HepG2 (cell line): ENCODE data around the gene LCAT. TPM values are rescaled to one million over a fixed set of nuclear protein-coding genes. Genes with fewer than 3 reads are reported as not detected.

Experiments used
- ASH2L ChIP-seq: fragments of 300-600, 200-600 bp; sonication (generic); IDR thresholded peaks from 2 replicates; pipeline ENCODE4 v1.7.0; 2017; ENCODE audit warnings: low read depth, mild to moderate bottlenecking, moderate library complexity, mixed read lengths, low read length; ENCODE audit not compliant: insufficient read length
- EHMT2 ChIP-seq: fragments of 200-600 bp; sonication (generic); IDR thresholded peaks from 2 replicates; pipeline ENCODE4 v1.7.0; 2017; ENCODE audit warnings: antibody characterized with exemption, low read depth, low read length, borderline replicate concordance
- EP300 ChIP-seq, 3 experiments: sonication (generic) in 1 of 3; formaldehyde crosslinking in 1 of 3; IDR thresholded peaks; 2 replicates each; pipeline versions ENCODE4 v1.5.1 to v1.6.1; 2011 to 2020; ENCODE audit warnings: low read depth in 2 of 3, low read length in 2 of 3, borderline replicate concordance in 1 of 3, improper control_type of control experiment in 1 of 3, mild to moderate bottlenecking in 1 of 3, missing genetic modification reagents in 1 of 3, moderate library complexity in 1 of 3
- KLF12 ChIP-seq: sonication (generic); formaldehyde crosslinking; IDR thresholded peaks from 2 replicates; pipeline ENCODE4 v1.4.0; 2020; ENCODE audit warnings: missing genetic modification reagents, borderline replicate concordance
- MAFF ChIP-seq: IDR thresholded peaks from 2 replicates; pipeline ENCODE4 v1.6.1; 2011; ENCODE audit warnings: low read depth, low read length, improper control_type of control experiment
- MZF1 ChIP-seq: sonication (generic); formaldehyde crosslinking; IDR thresholded peaks from 2 replicates; pipeline ENCODE4 v1.8.1; 2023; ENCODE audit warnings: mild to moderate bottlenecking, missing genetic modification reagents, borderline replicate concordance
- PCBP1 ChIP-seq: fragments of 200-400 bp; formaldehyde crosslinking; IDR thresholded peaks from 2 replicates; pipeline ENCODE4 v1.6.1; 2017; ENCODE audit warnings: mild to moderate bottlenecking, low read depth, low read length, borderline replicate concordance
- PHB2 ChIP-seq: fragments of 450-650 bp; IDR thresholded peaks from 2 replicates; pipeline ENCODE4 v1.6.1; 2018; ENCODE audit not compliant: partially characterized antibody
- RCOR2 ChIP-seq: IDR thresholded peaks from 2 replicates; pipeline ENCODE4 v1.6.1; 2016; ENCODE audit warnings: missing biosample characterization, missing genetic modification reagents
- RORA ChIP-seq: sonication (generic); formaldehyde crosslinking; IDR thresholded peaks from 2 replicates; pipeline ENCODE4 v1.5.0; 2020; ENCODE audit warnings: mild to moderate bottlenecking, missing genetic modification reagents, moderate library complexity
- TAF15 ChIP-seq: fragments of 200-400 bp; formaldehyde crosslinking; IDR thresholded peaks from one replicate; pipeline ENCODE4 v1.6.1; 2018; ENCODE audit warnings: mild to moderate bottlenecking, low read depth, low read length; ENCODE audit not compliant: poor library complexity, severe bottlenecking
- ZFP82 ChIP-seq: sonication (generic); formaldehyde crosslinking; IDR thresholded peaks from 2 replicates; pipeline ENCODE4 v1.5.1; 2020; ENCODE audit warnings: mild to moderate bottlenecking, missing genetic modification reagents, borderline replicate concordance
- ZKSCAN8 ChIP-seq: IDR thresholded peaks from 2 replicates; pipeline ENCODE4 v1.6.1; 2016; ENCODE audit warnings: borderline replicate concordance, missing genetic modification reagents, missing compliant biosample characterization
- ZNF234 ChIP-seq: sonication (generic); formaldehyde crosslinking; conservative IDR thresholded peaks from 2 replicates; pipeline ENCODE4 v1.5.1; 2020; ENCODE audit warnings: mild to moderate bottlenecking, missing genetic modification reagents
- ZNF556 ChIP-seq: sonication (generic); formaldehyde crosslinking; IDR thresholded peaks from 2 replicates; pipeline ENCODE4 v1.4.0; 2020; ENCODE audit warnings: mild to moderate bottlenecking, missing genetic modification reagents, borderline replicate concordance
- polyA plus RNA-seq, 8 experiments: library from polyadenylated mRNA; depleted of rRNA in 3 of 8; stranded (reverse) in 7 of 8; unstranded in 1 of 8; fragments of >200 nt; fragmentation: Illumina TruSeq in 4 of 8; extraction: Trizol in 4 of 8; gene quantifications; 2 replicates each; pipeline versions ENCODE4 v1.2.1 to v1.2.3, GENCODE V29; 2011 to 2016; ENCODE audit warnings: low read depth in 4 of 8, missing spikeins in 1 of 8, mixed read lengths in 1 of 8; ENCODE audit not compliant: insufficient read depth in 1 of 8
- total RNA-seq, 5 experiments: library from RNA; depleted of rRNA; stranded (reverse); fragments of >200 nt; fragmentation: Illumina TruSeq; extraction: Trizol; gene quantifications; 2 replicates each; pipeline ENCODE4 v1.2.3, GENCODE V29; 2016; ENCODE audit warnings: low read depth in 1 of 5
- TF ChIP-seq, protein P1 (sequence below), 2 experiments: fragments of 450-650 bp in 1 of 2; sonication (generic) in 1 of 2; formaldehyde crosslinking; IDR thresholded peaks; 2 replicates each; pipeline versions ENCODE4 v1.5.0 to v1.8.0; 2020 to 2022; ENCODE audit warnings: mild to moderate bottlenecking in 1 of 2, missing genetic modification reagents in 1 of 2
- TF ChIP-seq, protein P2 (sequence below): IDR thresholded peaks from 2 replicates; pipeline ENCODE4 v1.6.1; 2016
- TF ChIP-seq, protein P3 (sequence below): sonication (generic); formaldehyde crosslinking; conservative IDR thresholded peaks from 2 replicates; pipeline ENCODE4 v1.5.0; 2020; ENCODE audit warnings: missing genetic modification reagents
- TF ChIP-seq, protein P4 (sequence below): sonication (generic); formaldehyde crosslinking; IDR thresholded peaks from 2 replicates; pipeline ENCODE4 v1.4.0; 2020; ENCODE audit warnings: low read depth, mild to moderate bottlenecking, missing genetic modification reagents
- TF ChIP-seq, protein P5 (sequence below): sonication (generic); formaldehyde crosslinking; IDR thresholded peaks from 2 replicates; pipeline ENCODE4 v1.5.1; 2020; ENCODE audit warnings: missing genetic modification reagents, mild to moderate bottlenecking, borderline replicate concordance

The LCAT gene
- total and polyA plus RNA-seq, 2 of the 13 experiments (the other 11 are each of a cell fraction or from before 2014, with no cell fraction given) = 36.1 to 38.9 TPM

DNA sequence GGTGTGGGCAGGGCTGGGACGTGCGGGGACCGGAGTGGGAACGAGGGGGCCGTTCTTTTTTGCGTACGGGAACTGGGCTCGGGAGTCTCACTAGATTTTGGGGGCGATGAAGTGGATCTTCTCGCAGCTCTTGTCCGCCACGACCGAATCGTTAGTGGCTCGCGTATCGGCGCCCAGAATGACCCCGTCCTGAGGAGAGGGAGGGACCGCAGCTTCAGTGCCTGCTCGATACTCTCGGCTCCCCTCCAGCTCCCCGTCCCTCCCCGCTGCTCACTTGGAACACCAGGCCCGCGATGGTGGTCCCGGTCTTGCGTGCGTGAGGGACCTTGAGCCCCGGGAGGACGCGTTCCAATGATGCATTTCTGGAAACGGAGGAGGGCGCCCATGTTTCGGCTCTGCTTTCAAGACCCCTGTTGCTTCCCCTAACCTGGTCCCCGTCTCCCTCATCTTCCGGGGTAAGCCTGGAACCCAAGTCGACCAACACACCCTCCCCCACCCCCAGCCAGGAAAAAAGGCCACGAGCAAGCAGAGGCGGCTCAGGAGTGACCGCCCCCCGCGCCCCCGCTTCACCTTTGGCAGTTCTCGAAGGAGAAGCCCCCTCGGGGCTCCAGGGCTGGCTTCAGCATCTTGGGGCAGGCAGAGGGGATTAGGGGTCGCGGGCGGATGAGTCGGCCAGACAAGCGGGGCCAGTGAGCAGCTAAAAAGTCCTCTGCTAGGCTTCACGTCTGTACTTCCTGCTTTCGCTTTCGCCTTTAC lies 7.6 kb downstream of the LCAT start, which contains the start of gene PSMB10 (continued):
- TF ChIP-seq, protein P1, sequence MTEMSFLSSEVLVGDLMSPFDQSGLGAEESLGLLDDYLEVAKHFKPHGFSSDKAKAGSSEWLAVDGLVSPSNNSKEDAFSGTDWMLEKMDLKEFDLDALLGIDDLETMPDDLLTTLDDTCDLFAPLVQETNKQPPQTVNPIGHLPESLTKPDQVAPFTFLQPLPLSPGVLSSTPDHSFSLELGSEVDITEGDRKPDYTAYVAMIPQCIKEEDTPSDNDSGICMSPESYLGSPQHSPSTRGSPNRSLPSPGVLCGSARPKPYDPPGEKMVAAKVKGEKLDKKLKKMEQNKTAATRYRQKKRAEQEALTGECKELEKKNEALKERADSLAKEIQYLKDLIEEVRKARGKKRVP (CRISPR knock-in tag; IDR thresholded peaks at IDR 0.05) = peak in 1 of 2 experiments; percentile 0; a peak in 1 of 4 replicates
- TF ChIP-seq MZF1 (CRISPR knock-in tag) = no peak
- TF ChIP-seq PCBP1 = no peak
- TF ChIP-seq, protein P2, sequence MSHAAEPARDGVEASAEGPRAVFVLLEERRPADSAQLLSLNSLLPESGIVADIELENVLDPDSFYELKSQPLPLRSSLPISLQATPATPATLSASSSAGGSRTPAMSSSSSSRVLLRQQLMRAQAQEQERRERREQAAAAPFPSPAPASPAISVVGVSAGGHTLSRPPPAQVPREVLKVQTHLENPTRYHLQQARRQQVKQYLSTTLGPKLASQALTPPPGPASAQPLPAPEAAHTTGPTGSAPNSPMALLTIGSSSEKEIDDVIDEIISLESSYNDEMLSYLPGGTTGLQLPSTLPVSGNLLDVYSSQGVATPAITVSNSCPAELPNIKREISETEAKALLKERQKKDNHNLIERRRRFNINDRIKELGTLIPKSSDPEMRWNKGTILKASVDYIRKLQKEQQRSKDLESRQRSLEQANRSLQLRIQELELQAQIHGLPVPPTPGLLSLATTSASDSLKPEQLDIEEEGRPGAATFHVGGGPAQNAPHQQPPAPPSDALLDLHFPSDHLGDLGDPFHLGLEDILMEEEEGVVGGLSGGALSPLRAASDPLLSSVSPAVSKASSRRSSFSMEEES = no peak
- peak; percentile 44 for TF ChIP-seq TAF15
- 0 out of 2 replicates have a peak, but pooled peaks have one; percentile 45 for TF ChIP-seq ZFP82 (CRISPR knock-in tag)
- TF ChIP-seq KLF12 (CRISPR knock-in tag) = no peak
- no peak for TF ChIP-seq EP300 (IDR thresholded peaks at IDR 0.05; ENCODE audit: low read depth in 2 of 2, low read length in 2 of 2)
- TF ChIP-seq EP300 (CRISPR knock-in tag; IDR thresholded peaks at IDR 0.05; ENCODE audit: borderline replicate concordance) = no peak
- TF ChIP-seq, protein P3, sequence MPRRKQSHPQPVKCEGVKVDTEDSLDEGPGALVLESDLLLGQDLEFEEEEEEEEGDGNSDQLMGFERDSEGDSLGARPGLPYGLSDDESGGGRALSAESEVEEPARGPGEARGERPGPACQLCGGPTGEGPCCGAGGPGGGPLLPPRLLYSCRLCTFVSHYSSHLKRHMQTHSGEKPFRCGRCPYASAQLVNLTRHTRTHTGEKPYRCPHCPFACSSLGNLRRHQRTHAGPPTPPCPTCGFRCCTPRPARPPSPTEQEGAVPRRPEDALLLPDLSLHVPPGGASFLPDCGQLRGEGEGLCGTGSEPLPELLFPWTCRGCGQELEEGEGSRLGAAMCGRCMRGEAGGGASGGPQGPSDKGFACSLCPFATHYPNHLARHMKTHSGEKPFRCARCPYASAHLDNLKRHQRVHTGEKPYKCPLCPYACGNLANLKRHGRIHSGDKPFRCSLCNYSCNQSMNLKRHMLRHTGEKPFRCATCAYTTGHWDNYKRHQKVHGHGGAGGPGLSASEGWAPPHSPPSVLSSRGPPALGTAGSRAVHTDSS (CRISPR knock-in tag) = peak; percentile 59; the same call in 1 of the 2 replicates
- TF ChIP-seq, protein P4, sequence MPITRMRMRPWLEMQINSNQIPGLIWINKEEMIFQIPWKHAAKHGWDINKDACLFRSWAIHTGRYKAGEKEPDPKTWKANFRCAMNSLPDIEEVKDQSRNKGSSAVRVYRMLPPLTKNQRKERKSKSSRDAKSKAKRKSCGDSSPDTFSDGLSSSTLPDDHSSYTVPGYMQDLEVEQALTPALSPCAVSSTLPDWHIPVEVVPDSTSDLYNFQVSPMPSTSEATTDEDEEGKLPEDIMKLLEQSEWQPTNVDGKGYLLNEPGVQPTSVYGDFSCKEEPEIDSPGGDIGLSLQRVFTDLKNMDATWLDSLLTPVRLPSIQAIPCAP = peak; percentile 98
- TF ChIP-seq RCOR2 (CRISPR knock-in tag) = no peak
- TF ChIP-seq PHB2 = no peak
- no peak for TF ChIP-seq RORA (CRISPR knock-in tag)
- no peak for TF ChIP-seq ZNF234 (CRISPR knock-in tag)
- TF ChIP-seq, protein P5, sequence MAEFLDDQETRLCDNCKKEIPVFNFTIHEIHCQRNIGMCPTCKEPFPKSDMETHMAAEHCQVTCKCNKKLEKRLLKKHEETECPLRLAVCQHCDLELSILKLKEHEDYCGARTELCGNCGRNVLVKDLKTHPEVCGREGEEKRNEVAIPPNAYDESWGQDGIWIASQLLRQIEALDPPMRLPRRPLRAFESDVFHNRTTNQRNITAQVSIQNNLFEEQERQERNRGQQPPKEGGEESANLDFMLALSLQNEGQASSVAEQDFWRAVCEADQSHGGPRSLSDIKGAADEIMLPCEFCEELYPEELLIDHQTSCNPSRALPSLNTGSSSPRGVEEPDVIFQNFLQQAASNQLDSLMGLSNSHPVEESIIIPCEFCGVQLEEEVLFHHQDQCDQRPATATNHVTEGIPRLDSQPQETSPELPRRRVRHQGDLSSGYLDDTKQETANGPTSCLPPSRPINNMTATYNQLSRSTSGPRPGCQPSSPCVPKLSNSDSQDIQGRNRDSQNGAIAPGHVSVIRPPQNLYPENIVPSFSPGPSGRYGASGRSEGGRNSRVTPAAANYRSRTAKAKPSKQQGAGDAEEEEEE (CRISPR knock-in tag) = 0 out of 2 replicates have a peak, but pooled peaks have one; percentile 21
- TF ChIP-seq ASH2L = peak; percentile 77
- no peak for TF ChIP-seq MAFF
- TF ChIP-seq EHMT2 = no peak
- TF ChIP-seq ZKSCAN8 (CRISPR knock-in tag) = no peak
- TF ChIP-seq ZNF556 (CRISPR knock-in tag) = no peak
